Neural crest cell (in vitro differentiated cells): ENCODE data around the gene HES5. TPM values are rescaled to one million over a fixed set of nuclear protein-coding genes. Genes with fewer than 3 reads are reported as not detected.

Experiments used
- DNase-seq: peaks from one replicate; pipeline ENCODE4 v3.0.0; 2021; ENCODE audit warnings: low read depth, mixed read lengths, low spot score
- H3K27ac Mint-ChIP-seq: one replicate; pipeline ENCODE4 v1.8.0; 2021; ENCODE audit warnings: mild to moderate bottlenecking, mixed read lengths; ENCODE audit not compliant: unreplicated experiment
- H3K27me3 Mint-ChIP-seq: 2 replicates; pipeline ENCODE4 v1.8.0; 2021; ENCODE audit warnings: low read depth, mild to moderate bottlenecking, mixed read lengths
- H3K36me3 Mint-ChIP-seq: 2 replicates; pipeline ENCODE4 v1.8.0; 2021; ENCODE audit warnings: low read depth, mild to moderate bottlenecking, mixed read lengths
- H3K4me1 Mint-ChIP-seq: 2 replicates; pipeline ENCODE4 v1.8.0; 2021; ENCODE audit warnings: mixed read lengths
- H3K4me3 Mint-ChIP-seq: one replicate; pipeline ENCODE4 v1.8.0; 2021; ENCODE audit warnings: mild to moderate bottlenecking, mixed read lengths
- H3K9me3 Mint-ChIP-seq: 2 replicates; pipeline ENCODE4 v1.8.0; 2021; ENCODE audit warnings: mixed read lengths
- total RNA-seq: library from RNA; stranded (reverse); gene quantifications from 2 replicates; pipeline ENCODE4 v1.2.1, GENCODE V29; 2021
- TF ChIP-seq, protein P1 (sequence below): fragments of 200-600 bp; sonication (generic); conservative IDR thresholded peaks from 2 replicates; pipeline ENCODE4 v1.5.0; 2021; ENCODE audit warnings: antibody characterized with exemption, mild to moderate bottlenecking

The HES5 gene
- total RNA-seq, 1 donor from 2014 or later, result 92.2 TPM

DNA sequence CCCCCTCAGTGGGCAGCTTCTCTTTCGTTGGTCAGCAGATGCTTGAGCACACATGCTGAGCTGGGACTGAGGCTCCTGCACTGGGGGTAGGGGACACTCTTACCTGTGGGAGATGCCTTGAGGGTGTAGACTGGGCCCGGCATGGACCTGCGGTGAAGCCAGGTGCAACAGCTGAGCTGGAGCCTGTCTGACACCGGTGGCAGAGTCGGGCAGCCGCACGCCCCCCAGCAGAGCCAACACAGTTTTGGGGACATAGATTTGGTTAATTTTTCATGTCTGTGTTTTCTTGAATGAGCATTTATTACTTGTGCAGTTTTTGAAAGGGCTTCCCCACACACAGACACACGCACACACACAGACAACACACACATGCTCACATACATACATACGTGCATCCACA is 5.9 kb upstream of the HES5 start:
- Mint-ChIP-seq H3K27me3 (peaks cover 47% of the 10 kb centered on the region), H3K36me3 (no peaks in the 10 kb centered on the region), H3K9me3 (no peaks in the 10 kb centered on the region), H3K4me3 (no peak overlapping the region), H3K4me1 (peaks cover 33% of the 10 kb centered on the region), H3K27ac (no peak overlapping the region)
- TF ChIP-seq, protein P1, sequence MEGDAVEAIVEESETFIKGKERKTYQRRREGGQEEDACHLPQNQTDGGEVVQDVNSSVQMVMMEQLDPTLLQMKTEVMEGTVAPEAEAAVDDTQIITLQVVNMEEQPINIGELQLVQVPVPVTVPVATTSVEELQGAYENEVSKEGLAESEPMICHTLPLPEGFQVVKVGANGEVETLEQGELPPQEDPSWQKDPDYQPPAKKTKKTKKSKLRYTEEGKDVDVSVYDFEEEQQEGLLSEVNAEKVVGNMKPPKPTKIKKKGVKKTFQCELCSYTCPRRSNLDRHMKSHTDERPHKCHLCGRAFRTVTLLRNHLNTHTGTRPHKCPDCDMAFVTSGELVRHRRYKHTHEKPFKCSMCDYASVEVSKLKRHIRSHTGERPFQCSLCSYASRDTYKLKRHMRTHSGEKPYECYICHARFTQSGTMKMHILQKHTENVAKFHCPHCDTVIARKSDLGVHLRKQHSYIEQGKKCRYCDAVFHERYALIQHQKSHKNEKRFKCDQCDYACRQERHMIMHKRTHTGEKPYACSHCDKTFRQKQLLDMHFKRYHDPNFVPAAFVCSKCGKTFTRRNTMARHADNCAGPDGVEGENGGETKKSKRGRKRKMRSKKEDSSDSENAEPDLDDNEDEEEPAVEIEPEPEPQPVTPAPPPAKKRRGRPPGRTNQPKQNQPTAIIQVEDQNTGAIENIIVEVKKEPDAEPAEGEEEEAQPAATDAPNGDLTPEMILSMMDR, result no peak
- no peak for DNase-seq

DNA sequence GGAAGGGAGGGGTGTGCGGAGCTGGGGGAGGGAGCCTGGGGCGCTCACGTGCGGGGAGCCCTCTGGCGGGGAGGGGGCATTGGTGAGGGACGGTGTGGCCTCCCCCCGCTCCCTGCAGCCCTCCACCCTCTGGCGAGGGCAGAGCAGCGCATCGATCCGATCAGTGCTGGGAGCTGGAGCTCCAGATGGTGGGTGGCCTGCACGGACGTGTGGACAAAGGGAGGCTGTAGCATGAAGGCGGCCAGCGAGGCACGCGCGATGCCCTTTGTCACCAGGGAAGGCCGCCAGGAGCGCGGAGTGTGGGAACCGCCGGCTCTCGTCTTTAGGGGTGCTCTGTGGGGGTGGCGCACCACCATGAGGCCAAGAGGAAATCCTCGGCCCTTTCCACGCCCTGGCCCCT is 5.4 kb upstream of the HES5 start:
- Mint-ChIP-seq H3K27me3 (peaks cover 52% of the 10 kb centered on the region), H3K27ac (no peak overlapping the region), H3K9me3 (no peaks in the 10 kb centered on the region), H3K4me1 (peaks cover 33% of the 10 kb centered on the region), H3K36me3 (no peaks in the 10 kb centered on the region), H3K4me3 (no peak overlapping the region)
- TF ChIP-seq, protein P1, result no peak
- DNase-seq, result peak; percentile 20

DNA sequence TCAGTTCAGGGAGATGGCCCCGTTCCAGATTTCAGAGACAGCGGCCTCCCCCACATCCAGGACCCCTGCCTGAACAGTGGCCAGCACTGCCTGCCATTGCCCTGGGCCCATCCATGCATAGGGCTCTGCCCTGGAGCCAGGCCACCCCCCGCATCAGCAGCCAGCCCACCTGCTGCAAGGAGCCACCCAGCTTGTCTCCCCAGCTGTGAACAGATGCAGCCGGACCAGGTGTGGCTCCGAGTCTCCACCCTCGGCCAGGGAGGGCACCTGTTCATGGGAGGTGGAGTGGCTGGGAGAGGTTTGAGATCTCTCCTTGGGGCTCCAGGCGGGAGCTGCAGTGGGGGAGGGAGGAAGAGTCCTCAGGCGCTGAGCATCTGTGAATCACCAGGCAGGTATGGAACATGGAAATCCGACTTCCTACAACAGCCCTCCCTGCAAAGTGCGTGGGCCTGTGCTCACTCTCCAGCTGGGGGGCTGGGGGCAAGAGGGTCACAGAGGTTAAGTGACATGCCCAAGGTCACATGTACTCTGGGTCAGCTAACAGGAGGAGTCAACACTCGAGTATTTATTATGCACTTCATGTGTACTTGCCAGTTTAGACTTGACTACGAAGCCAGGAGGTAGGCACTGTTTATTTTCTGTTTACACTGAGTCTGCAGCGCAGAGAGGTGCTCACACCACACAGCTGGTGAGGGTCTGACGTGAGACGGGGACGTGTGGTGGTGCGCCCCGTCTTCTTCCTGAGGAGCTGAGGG is 4.8 kb upstream of the HES5 start:
- H3K4me1 Mint-ChIP-seq, result peaks cover 33% of the 10 kb centered on the region
- H3K27ac Mint-ChIP-seq, result no peak overlapping the region
- no peak for DNase-seq
- H3K4me3 Mint-ChIP-seq, result peak overlapping the region; percentile 51
- peaks cover 52% of the 10 kb centered on the region for H3K27me3 Mint-ChIP-seq
- no peaks in the 10 kb centered on the region for H3K9me3 Mint-ChIP-seq
- no peaks in the 10 kb centered on the region for H3K36me3 Mint-ChIP-seq
- TF ChIP-seq, protein P1, result no peak

DNA sequence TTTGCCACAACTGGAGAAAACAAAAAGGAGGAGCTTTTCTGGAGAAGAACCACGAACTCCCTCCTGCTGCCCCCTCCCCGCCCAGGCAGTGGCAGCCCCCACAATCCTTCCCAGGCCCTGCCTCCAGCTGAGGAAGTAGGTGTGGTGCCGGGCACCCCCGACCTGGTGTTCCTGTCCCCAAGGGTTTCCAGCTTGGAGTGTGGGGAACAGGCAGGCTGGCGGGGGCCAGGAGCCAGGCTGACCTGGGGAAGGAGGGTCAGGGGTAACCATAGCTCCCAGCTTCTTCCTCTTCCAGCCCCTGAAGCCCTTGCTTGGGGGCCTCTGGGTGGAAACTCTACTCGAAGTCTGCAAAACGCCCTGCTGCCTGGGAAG is 4.2 kb upstream of the HES5 start:
- no peaks in the 10 kb centered on the region for H3K36me3 Mint-ChIP-seq
- H3K27ac Mint-ChIP-seq, result no peak overlapping the region
- peak overlapping the region; percentile 27 for H3K4me3 Mint-ChIP-seq
- DNase-seq, result no peak
- TF ChIP-seq, protein P1, result no peak
- H3K27me3 Mint-ChIP-seq, result peaks cover 56% of the 10 kb centered on the region
- no peaks in the 10 kb centered on the region for H3K9me3 Mint-ChIP-seq
- peaks cover 33% of the 10 kb centered on the region for H3K4me1 Mint-ChIP-seq

DNA sequence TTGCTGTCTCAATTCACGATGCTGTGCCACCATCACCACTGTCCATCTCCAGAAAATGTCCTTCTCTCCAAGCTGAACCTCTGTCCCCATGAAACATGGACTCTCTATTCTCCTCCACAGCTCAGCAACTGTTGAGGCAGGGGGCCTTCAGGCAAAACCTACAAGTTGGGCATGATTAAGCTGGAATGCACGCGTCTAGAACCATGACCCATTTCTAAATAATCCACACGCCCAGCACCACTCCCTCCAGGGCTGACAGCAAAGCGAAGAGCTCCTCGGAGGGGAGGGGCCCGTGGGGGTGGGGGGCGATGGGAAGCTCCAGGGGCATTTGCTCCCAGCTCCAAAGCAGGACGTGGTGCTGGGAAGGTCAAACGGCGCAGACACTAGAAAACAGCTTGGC is 3.3 kb upstream of the HES5 start:
- Mint-ChIP-seq H3K27me3 (peaks cover 64% of the 10 kb centered on the region), H3K4me3 (peak overlapping the region; percentile 24)
- TF ChIP-seq, protein P1, result no peak

More for the DNA sequence above, 3.3 kb upstream of the HES5 start:
- Mint-ChIP-seq H3K36me3 (no peaks in the 10 kb centered on the region), H3K9me3 (no peaks in the 10 kb centered on the region), H3K27ac (no peak overlapping the region), H3K4me1 (peaks cover 33% of the 10 kb centered on the region)
- DNase-seq, result no peak
